ENCODE results near the gene TNFRSF14. TPM values are rescaled to one million over a fixed set of nuclear protein-coding genes. Genes with fewer than 3 reads are reported as not detected.

The TNFRSF14 gene
- total and polyA plus RNA-seq, 9 of the 15 experiments (the other 6 are each of a cell fraction or from before 2014, with no cell fraction given): 0.11 to 2.3 (median 0.68) TPM; not detected in 2

GRCh38 chr1:2528966-2529783 is 27.0 kb upstream of the TNFRSF14 start (continued):
- TF ChIP-seq CBX8 (IDR thresholded peaks at IDR 0.05; ENCODE audit: borderline replicate concordance, extremely low read depth, low read depth, low read length, poor library complexity, severe bottlenecking) (no peak), NEUROD1 (IDR thresholded peaks at IDR 0.05; ENCODE audit: borderline replicate concordance, low read depth, low read length, partially characterized antibody) (no peak), IRF2 (CRISPR knock-in tag; IDR thresholded peaks at IDR 0.05) (no peak), ILK (tag; IDR thresholded peaks at IDR 0.05; ENCODE audit: borderline replicate concordance, low read depth) (no peak), ZSCAN32 (CRISPR knock-in tag; IDR thresholded peaks at IDR 0.05) (no peak), NR1H2 (CRISPR knock-in tag; IDR thresholded peaks at IDR 0.05) (no peak), ZNF696 (CRISPR knock-in tag; conservative IDR thresholded peaks at IDR 0.05) (no peak), CLOCK (CRISPR knock-in tag; IDR thresholded peaks at IDR 0.05; ENCODE audit: borderline replicate concordance) (no peak), ZC3H8 (IDR thresholded peaks at IDR 0.05) (no peak), CBX1 (IDR thresholded peaks at IDR 0.05; ENCODE audit: low read depth) (no peak), BRCA1 (IDR thresholded peaks at IDR 0.05) (no peak), BRCA1 (CRISPR knock-in tag; IDR thresholded peaks at IDR 0.05) (no peak), FOSL1 (tag; conservative IDR thresholded peaks at IDR 0.05) (no peak)
- TF ChIP-seq, protein P1, sequence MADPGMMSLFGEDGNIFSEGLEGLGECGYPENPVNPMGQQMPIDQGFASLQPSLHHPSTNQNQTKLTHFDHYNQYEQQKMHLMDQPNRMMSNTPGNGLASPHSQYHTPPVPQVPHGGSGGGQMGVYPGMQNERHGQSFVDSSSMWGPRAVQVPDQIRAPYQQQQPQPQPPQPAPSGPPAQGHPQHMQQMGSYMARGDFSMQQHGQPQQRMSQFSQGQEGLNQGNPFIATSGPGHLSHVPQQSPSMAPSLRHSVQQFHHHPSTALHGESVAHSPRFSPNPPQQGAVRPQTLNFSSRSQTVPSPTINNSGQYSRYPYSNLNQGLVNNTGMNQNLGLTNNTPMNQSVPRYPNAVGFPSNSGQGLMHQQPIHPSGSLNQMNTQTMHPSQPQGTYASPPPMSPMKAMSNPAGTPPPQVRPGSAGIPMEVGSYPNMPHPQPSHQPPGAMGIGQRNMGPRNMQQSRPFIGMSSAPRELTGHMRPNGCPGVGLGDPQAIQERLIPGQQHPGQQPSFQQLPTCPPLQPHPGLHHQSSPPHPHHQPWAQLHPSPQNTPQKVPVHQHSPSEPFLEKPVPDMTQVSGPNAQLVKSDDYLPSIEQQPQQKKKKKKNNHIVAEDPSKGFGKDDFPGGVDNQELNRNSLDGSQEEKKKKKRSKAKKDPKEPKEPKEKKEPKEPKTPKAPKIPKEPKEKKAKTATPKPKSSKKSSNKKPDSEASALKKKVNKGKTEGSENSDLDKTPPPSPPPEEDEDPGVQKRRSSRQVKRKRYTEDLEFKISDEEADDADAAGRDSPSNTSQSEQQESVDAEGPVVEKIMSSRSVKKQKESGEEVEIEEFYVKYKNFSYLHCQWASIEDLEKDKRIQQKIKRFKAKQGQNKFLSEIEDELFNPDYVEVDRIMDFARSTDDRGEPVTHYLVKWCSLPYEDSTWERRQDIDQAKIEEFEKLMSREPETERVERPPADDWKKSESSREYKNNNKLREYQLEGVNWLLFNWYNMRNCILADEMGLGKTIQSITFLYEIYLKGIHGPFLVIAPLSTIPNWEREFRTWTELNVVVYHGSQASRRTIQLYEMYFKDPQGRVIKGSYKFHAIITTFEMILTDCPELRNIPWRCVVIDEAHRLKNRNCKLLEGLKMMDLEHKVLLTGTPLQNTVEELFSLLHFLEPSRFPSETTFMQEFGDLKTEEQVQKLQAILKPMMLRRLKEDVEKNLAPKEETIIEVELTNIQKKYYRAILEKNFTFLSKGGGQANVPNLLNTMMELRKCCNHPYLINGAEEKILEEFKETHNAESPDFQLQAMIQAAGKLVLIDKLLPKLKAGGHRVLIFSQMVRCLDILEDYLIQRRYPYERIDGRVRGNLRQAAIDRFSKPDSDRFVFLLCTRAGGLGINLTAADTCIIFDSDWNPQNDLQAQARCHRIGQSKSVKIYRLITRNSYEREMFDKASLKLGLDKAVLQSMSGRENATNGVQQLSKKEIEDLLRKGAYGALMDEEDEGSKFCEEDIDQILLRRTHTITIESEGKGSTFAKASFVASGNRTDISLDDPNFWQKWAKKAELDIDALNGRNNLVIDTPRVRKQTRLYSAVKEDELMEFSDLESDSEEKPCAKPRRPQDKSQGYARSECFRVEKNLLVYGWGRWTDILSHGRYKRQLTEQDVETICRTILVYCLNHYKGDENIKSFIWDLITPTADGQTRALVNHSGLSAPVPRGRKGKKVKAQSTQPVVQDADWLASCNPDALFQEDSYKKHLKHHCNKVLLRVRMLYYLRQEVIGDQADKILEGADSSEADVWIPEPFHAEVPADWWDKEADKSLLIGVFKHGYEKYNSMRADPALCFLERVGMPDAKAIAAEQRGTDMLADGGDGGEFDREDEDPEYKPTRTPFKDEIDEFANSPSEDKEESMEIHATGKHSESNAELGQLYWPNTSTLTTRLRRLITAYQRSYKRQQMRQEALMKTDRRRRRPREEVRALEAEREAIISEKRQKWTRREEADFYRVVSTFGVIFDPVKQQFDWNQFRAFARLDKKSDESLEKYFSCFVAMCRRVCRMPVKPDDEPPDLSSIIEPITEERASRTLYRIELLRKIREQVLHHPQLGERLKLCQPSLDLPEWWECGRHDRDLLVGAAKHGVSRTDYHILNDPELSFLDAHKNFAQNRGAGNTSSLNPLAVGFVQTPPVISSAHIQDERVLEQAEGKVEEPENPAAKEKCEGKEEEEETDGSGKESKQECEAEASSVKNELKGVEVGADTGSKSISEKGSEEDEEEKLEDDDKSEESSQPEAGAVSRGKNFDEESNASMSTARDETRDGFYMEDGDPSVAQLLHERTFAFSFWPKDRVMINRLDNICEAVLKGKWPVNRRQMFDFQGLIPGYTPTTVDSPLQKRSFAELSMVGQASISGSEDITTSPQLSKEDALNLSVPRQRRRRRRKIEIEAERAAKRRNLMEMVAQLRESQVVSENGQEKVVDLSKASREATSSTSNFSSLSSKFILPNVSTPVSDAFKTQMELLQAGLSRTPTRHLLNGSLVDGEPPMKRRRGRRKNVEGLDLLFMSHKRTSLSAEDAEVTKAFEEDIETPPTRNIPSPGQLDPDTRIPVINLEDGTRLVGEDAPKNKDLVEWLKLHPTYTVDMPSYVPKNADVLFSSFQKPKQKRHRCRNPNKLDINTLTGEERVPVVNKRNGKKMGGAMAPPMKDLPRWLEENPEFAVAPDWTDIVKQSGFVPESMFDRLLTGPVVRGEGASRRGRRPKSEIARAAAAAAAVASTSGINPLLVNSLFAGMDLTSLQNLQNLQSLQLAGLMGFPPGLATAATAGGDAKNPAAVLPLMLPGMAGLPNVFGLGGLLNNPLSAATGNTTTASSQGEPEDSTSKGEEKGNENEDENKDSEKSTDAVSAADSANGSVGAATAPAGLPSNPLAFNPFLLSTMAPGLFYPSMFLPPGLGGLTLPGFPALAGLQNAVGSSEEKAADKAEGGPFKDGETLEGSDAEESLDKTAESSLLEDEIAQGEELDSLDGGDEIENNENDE (IDR thresholded peaks at IDR 0.05; ENCODE audit: low read depth, low read length): no peak
